Hepatocyte (in vitro differentiated cells): ENCODE data around the gene CREB5. TPM values are rescaled to one million over a fixed set of nuclear protein-coding genes. Genes with fewer than 3 reads are reported as not detected.
A peak's percentile ranks its signal among the peaks of the same experiment; 100 is the strongest.

Experiments
- DNase-seq: peaks from one replicate; pipeline ENCODE4 v3.0.0-alpha.2; 2016; ENCODE audit warnings: low spot score
- H2AFZ ChIP-seq: fragments of 200-600 bp; sonication (generic); 2 replicates; pipeline ENCODE4 v1.6.0; 2016; ENCODE audit warnings: antibody characterized with exemption, mild to moderate bottlenecking
- H3K27ac ChIP-seq: fragments of 200-600 bp; sonication (generic); 2 replicates; pipeline ENCODE4 v1.5.1; 2016; ENCODE audit warnings: mild to moderate bottlenecking
- H3K27me3 ChIP-seq: fragments of 200-600 bp; sonication (generic); 2 replicates; pipeline ENCODE4 v1.6.1; 2016
- H3K36me3 ChIP-seq: fragments of 200-600 bp; sonication (generic); replicated peaks from 2 replicates; pipeline ENCODE4 v1.5.1; 2016; ENCODE audit warnings: low read depth; ENCODE audit not compliant: insufficient read depth
- H3K4me1 ChIP-seq: fragments of 200-600 bp; sonication (generic); 2 replicates; pipeline ENCODE4 v1.5.1; 2016; ENCODE audit warnings: mild to moderate bottlenecking, moderate library complexity; ENCODE audit not compliant: insufficient read depth
- H3K4me2 ChIP-seq: fragments of 200-600 bp; sonication (generic); 2 replicates; pipeline ENCODE4 v1.6.0; 2016
- H3K4me3 ChIP-seq: fragments of 200-600 bp; sonication (generic); 2 replicates; pipeline ENCODE4 v1.5.1; 2016; ENCODE audit warnings: mild to moderate bottlenecking
- H3K79me2 ChIP-seq: fragments of 200-600 bp; sonication (generic); 2 replicates; pipeline ENCODE4 v1.6.0; 2017; ENCODE audit warnings: mild to moderate bottlenecking
- H3K9me2 ChIP-seq: fragments of 200-600 bp; sonication (generic); replicated peaks from 2 replicates; pipeline ENCODE4 v1.6.0; 2017; ENCODE audit warnings: mild to moderate bottlenecking; ENCODE audit not compliant: insufficient read depth
- H3K9me3 ChIP-seq: fragments of 200-600 bp; sonication (generic); 2 replicates; pipeline ENCODE4 v1.5.1; 2016; ENCODE audit warnings: low read depth, mild to moderate bottlenecking
- H4K20me1 ChIP-seq: fragments of 200-600 bp; sonication (generic); 2 replicates; pipeline ENCODE4 v1.6.0; 2016; ENCODE audit warnings: mild to moderate bottlenecking; ENCODE audit not compliant: insufficient read depth, poor library complexity, severe bottlenecking
- CTCF ChIP-seq: fragments of 200-600 bp; sonication (generic); IDR thresholded peaks from 2 replicates; pipeline ENCODE4 v1.5.1; 2016; ENCODE audit warnings: antibody characterized with exemption, mild to moderate bottlenecking; ENCODE audit not compliant: poor library complexity
- EZH2 ChIP-seq: fragments of 200-600 bp; sonication (generic); IDR thresholded peaks from 2 replicates; pipeline ENCODE4 v1.6.1; 2016; ENCODE audit warnings: antibody characterized with exemption, mild to moderate bottlenecking, borderline replicate concordance
- EZH2phosphoT487 ChIP-seq: fragments of 200-600 bp; sonication (generic); IDR thresholded peaks from one replicate; pipeline ENCODE4 v1.6.1; 2018; ENCODE audit warnings: antibody characterized with exemption, mild to moderate bottlenecking, low read depth, moderate library complexity; ENCODE audit not compliant: unreplicated experiment, severe bottlenecking
- WGBS: methylation state at CpG from one replicate; pipeline ENCODE4 v1.1.6; 2016; ENCODE audit warnings: low lambda C conversion rate; ENCODE audit errors: missing lambda C conversion rate; 5-methylcytosine and 5-hydroxymethylcytosine counted together
- polyA plus RNA-seq: library from polyadenylated mRNA; unstranded; fragments of >200 nt; fragmentation: Nextera tagmentation; extraction: Ambion mirVana; gene quantifications from 2 replicates; pipeline ENCODE4 v1.2.1, GENCODE V29; 2016
- total RNA-seq: library from RNA; depleted of rRNA; stranded (reverse); fragments of >200 nt; gene quantifications from 2 replicates; pipeline ENCODE4 v1.2.3, GENCODE V29; 2014

Gene CREB5
- total and polyA plus RNA-seq, 2 experiments from 2014 or later = 14.0 to 27.9 TPM

DNA sequence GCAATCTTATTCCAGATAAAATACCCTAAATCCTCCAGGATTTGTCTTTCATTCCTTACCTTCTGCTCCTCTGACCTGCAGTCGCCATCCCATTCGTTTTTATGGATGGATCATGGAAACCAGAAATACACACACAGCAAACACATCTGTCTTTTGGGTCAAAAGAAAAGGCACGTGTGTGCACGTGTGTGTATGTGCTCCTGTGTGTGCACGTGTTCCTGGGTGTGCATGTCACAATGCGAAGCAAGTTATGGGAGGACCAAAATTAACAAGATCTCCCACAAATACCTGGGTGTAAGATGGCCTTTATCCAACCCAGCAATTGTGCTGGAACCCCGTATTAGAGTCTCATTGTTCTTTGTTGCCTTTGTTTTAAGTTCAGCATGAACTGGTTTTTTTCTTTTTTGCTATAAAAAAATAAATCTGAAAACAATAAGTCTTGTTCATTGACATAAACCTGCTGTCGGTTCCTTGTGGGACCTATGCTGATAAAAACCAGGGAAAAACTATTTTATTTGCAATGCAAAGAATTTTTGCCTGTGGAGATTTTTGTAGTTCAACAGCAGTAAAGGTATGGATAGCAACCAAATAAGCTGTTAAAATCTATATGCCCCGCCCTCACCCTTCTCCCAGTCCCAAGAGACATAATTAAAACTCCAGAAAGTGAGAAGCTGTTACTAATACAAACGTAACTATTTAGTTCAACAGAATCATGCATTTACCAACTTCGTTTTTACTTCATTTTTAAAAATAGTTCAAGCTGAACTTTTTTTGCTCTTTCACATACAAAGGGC lies 229.6 kb downstream of the CREB5 start:
- Histone ChIP-seq H3K4me1 (peaks cover 4% of the 10 kb centered on the region), H3K27me3 (no peaks in the 10 kb centered on the region), H3K36me3 (no peaks in the 10 kb centered on the region), H3K9me2 (no peaks in the 10 kb centered on the region), H3K4me2 (no peak overlapping the region), H4K20me1 (no peaks in the 10 kb centered on the region), H3K79me2 (no peaks in the 10 kb centered on the region), H2AFZ (no peak overlapping the region), H3K9me3 (no peaks in the 10 kb centered on the region), H3K27ac (no peak overlapping the region), H3K4me3 (no peak overlapping the region)
- TF ChIP-seq EZH2phosphoT487 = no peak
- TF ChIP-seq EZH2 = no peak
- TF ChIP-seq CTCF = no peak
- WGBS = 85% methylated on average over 11 of the region's 11 CpGs
- DNase-seq = no peak

- Histone ChIP-seq H3K9me3 (no peaks in the 10 kb centered on the region), H3K36me3 (no peaks in the 10 kb centered on the region), H3K27me3 (no peaks in the 10 kb centered on the region), H3K4me2 (no peak overlapping the region), H3K4me1 (peaks cover 4% of the 10 kb centered on the region), H4K20me1 (no peaks in the 10 kb centered on the region), H3K79me2 (no peaks in the 10 kb centered on the region), H3K9me2 (no peaks in the 10 kb centered on the region), H3K4me3 (no peak overlapping the region), H3K27ac (peak overlapping the region; percentile 2), H2AFZ (no peak overlapping the region)
- TF ChIP-seq EZH2 (no peak), CTCF (no peak), EZH2phosphoT487 (no peak)
- 82% methylated on average over 1 of the region's 1 CpG for WGBS
- no peak for DNase-seq
These were observed 230.9 kb downstream of the CREB5 start for GRCh38 chr7:28643188-28643569.

- Histone ChIP-seq H3K27me3 (no peaks in the 10 kb centered on the region), H3K4me1 (peaks cover 4% of the 10 kb centered on the region), H3K9me2 (no peaks in the 10 kb centered on the region), H3K4me3 (no peak overlapping the region), H3K9me3 (no peaks in the 10 kb centered on the region), H2AFZ (no peak overlapping the region), H3K27ac (no peak overlapping the region), H3K36me3 (no peaks in the 10 kb centered on the region), H4K20me1 (no peaks in the 10 kb centered on the region), H3K4me2 (no peak overlapping the region), H3K79me2 (no peaks in the 10 kb centered on the region)
- 35% methylated on average over 3 of the region's 3 CpGs for WGBS
- TF ChIP-seq EZH2 (no peak), CTCF (no peak), EZH2phosphoT487 (no peak)
- DNase-seq = no peak
These were observed 231.4 kb downstream of the CREB5 start for GRCh38 chr7:28643584-28644340.
